Measurements from ENCODE around the gene PRKRA.

- TF ChIP-seq CTCF (IDR thresholded peaks at IDR 0.05) (no peak), POLR2A (IDR thresholded peaks at IDR 0.05) (no peak), EP300 (IDR thresholded peaks at IDR 0.05) (no peak)
Observed at GRCh38 chr2:178449700-178450523, 1.1 kb downstream of the PRKRA start.
